ENCODE data around the gene PLA2G12A. TPM values are rescaled to one million over a fixed set of nuclear protein-coding genes. Genes with fewer than 3 reads are reported as not detected.

The PLA2G12A gene
- total and polyA plus RNA-seq, 8 donors: 20.6 to 58.4 (median 32.2) TPM

- Histone ChIP-seq H3K9me3 (no peaks in the 10 kb centered on the region), H3K36me3 (peaks cover 0 to 12% of the 10 kb centered on the region in 2 donors), H3K4me1 (no peaks in the 10 kb centered on the region), H3K27me3 (no peaks in the 10 kb centered on the region), H3K4me3 (no peak overlapping the region), H3K27ac (no peak overlapping the region)
- ATAC-seq (no peak), DNase-seq (no peak)
- no peak for TF ChIP-seq CTCF (IDR thresholded peaks at IDR 0.05)
- intact Hi-C loops (cut with DNase I): no loop called here
These were observed 10.3 kb downstream of the PLA2G12A start for GRCh38 chr4:109719604-109720003.

GRCh38 chr4:109718759-109719158, 11.1 kb downstream of the PLA2G12A start:
- Histone ChIP-seq H3K4me3 (no peak overlapping the region), H3K27ac (no peak overlapping the region), H3K4me1 (no peaks in the 10 kb centered on the region), H3K36me3 (peaks cover 0 to 18% of the 10 kb centered on the region in 2 donors), H3K9me3 (no peaks in the 10 kb centered on the region), H3K27me3 (no peaks in the 10 kb centered on the region)
- no peak for TF ChIP-seq CTCF (IDR thresholded peaks at IDR 0.05)
- no peak for ATAC-seq
- intact Hi-C loops (cut with DNase I): no loop called here
- no peak for DNase-seq

DNA sequence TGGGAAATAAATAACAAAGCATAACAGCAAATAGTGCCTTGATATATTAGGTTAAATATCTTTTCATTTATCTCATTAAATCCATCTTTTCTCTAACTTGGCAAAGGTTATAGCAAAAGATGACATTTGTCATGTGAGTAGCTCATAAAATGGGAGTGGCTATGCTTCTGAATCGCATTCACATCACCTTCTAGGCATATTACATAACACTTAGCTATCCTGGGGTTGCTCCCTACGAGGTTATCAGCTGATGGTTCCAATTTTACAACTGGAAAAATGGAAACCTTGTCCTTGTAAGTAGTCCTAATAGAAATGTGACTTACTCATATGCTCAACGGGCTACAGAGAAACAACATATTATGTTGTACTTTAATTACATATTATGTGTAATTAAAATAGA, 16.4 kb downstream of the PLA2G12A start:
- H3K4me1 ChIP-seq: no peaks in the 10 kb centered on the region
- ATAC-seq (no peak), DNase-seq (no peak)
- no peak for TF ChIP-seq CTCF (IDR thresholded peaks at IDR 0.05)
- H3K36me3 ChIP-seq: peaks cover 0 to 34% of the 10 kb centered on the region in 2 donors
- intact Hi-C loops (cut with DNase I): no loop called here
- H3K9me3 ChIP-seq: no peaks in the 10 kb centered on the region
- H3K27ac ChIP-seq: no peak overlapping the region
- no peaks in the 10 kb centered on the region for H3K27me3 ChIP-seq
- H3K4me3 ChIP-seq: no peak overlapping the region

GRCh38 chr4:109708990-109709389, 20.9 kb downstream of the PLA2G12A start:
- Histone ChIP-seq H3K9me3 (no peaks in the 10 kb centered on the region), H3K27ac (no peak overlapping the region), H3K4me1 (peaks cover 0 to 5% of the 10 kb centered on the region in 2 donors), H3K36me3 (peaks cover 0 to 23% of the 10 kb centered on the region in 2 donors), H3K4me3 (no peak overlapping the region), H3K27me3 (no peaks in the 10 kb centered on the region)
- ATAC-seq: no peak
- no peak for TF ChIP-seq CTCF (IDR thresholded peaks at IDR 0.05)
- intact Hi-C loops (cut with DNase I): loop anchor here in 1 of 2 donors (10.0 kb wide), 1 partner anchor 274 kb away; the partner anchor contains the start of gene SEC24B
- DNase-seq: no peak

DNA sequence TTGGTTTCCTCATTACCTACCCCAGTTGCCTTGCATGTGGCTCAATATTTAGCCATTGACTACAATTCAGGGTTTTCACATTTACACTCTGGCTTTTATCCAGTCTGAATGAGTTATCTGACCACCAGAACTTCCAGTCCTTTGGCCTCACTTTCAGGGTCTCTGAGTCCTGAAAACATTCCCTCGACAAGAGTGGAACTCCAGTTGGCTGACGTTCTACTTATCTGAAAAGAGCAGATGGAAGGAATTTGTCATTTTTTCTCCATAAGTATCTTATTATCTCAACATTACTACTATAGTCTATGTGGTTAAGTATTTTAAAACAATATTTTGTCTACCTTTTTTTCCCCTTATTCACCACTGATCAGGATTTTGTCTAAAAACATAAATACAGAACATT, 21.4 kb downstream of the PLA2G12A start:
- H3K4me1 ChIP-seq: peaks cover 0 to 11% of the 10 kb centered on the region in 2 donors
- intact Hi-C loops (cut with DNase I): loop anchor here in 1 of 2 donors (10.0 kb wide), 1 partner anchor 274 kb away; the partner anchor contains the start of gene SEC24B

More for the DNA sequence above, 21.4 kb downstream of the PLA2G12A start:
- TF ChIP-seq CTCF (IDR thresholded peaks at IDR 0.05): no peak
- DNase-seq (no peak), ATAC-seq (no peak)
- H3K9me3 ChIP-seq: no peaks in the 10 kb centered on the region
- no peak overlapping the region for H3K27ac ChIP-seq
- peaks cover 0 to 17% of the 10 kb centered on the region in 2 donors for H3K36me3 ChIP-seq
- H3K4me3 ChIP-seq: no peak overlapping the region
- no peaks in the 10 kb centered on the region for H3K27me3 ChIP-seq
